DND-41 (cell line): ENCODE data around the gene OR2B3.

Experiments used
- EZH2 ChIP-seq: IDR thresholded peaks from 3 replicates; pipeline ENCODE4 v1.6.1; 2012; ENCODE audit warnings: borderline replicate concordance, low read depth, mild to moderate bottlenecking, moderate library complexity, low read length, inconsistent platforms; ENCODE audit not compliant: severe bottlenecking
- TF ChIP-seq, protein P1 (sequence below): IDR thresholded peaks from 2 replicates; pipeline ENCODE4 v1.5.1; 2012; ENCODE audit warnings: borderline replicate concordance, low read length, moderate library complexity, mild to moderate bottlenecking; ENCODE audit not compliant: poor library complexity, severe bottlenecking; ENCODE audit errors: extremely low read depth

DNA sequence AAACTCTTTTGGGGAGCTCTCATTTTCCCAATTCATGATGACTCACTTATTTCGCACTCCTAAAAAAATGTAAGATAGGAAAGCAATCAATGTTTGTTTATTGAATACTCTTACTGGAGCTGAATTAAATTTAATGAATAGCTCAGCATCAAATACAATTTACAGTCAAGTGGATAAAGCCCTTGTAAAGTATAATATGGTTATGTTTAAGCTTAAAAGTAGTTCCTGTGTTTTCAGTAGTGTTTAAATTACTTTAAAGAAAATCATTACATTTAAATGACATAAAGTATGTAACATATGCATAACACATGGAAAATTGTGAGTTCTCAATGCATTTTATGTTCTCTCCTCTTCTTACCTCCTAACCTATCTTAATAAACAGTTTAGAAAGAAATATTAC lies at the start of gene OR2B3:
- TF ChIP-seq, protein P1, sequence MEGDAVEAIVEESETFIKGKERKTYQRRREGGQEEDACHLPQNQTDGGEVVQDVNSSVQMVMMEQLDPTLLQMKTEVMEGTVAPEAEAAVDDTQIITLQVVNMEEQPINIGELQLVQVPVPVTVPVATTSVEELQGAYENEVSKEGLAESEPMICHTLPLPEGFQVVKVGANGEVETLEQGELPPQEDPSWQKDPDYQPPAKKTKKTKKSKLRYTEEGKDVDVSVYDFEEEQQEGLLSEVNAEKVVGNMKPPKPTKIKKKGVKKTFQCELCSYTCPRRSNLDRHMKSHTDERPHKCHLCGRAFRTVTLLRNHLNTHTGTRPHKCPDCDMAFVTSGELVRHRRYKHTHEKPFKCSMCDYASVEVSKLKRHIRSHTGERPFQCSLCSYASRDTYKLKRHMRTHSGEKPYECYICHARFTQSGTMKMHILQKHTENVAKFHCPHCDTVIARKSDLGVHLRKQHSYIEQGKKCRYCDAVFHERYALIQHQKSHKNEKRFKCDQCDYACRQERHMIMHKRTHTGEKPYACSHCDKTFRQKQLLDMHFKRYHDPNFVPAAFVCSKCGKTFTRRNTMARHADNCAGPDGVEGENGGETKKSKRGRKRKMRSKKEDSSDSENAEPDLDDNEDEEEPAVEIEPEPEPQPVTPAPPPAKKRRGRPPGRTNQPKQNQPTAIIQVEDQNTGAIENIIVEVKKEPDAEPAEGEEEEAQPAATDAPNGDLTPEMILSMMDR: no peak
- TF ChIP-seq EZH2: no peak
